T-helper 2 cell treated with Interferon-gamma antibody and Interleukin-4, amounts not matched to agents 100 ng/mL and 5 ng/mL, for 36 hours (primary cell): ENCODE measurements around the gene CUEDC2. TPM values are rescaled to one million over a fixed set of nuclear protein-coding genes. Genes with fewer than 3 reads are reported as not detected.

ENCODE experiments used
- intact Hi-C: fragments of 100-400 bp; cut with micrococcal nuclease; formaldehyde crosslinking; loops from one replicate; pipeline ENCODE4 v1.15.1; 2023
- total RNA-seq: library from RNA; stranded (reverse); gene quantifications from 2 replicates; pipeline ENCODE4 v1.2.3, GENCODE V29; 2022

The CUEDC2 gene
- total RNA-seq, 1 donor from 2014 or later: 61.8 TPM

DNA sequence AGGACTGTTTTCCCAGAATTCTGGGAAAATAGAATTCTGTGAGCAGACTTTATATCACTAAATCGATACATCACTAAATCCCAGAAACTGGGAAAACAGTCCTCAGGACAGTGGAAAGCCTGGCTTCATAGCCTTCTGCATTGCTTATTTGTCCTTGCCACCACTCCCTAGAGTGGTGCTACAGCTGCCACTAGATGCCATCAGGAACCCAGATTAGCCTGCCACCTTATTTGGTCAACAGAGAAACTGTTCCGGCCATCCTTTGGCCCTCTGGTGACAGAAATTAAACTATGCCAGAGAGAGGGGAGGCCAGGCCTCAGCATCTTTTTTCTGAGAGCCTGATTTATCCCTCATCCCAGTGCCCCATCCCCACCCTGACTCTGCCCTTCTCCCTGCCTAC lies 56.5 kb downstream of the CUEDC2 start:
- intact Hi-C loops: no loop called here

DNA sequence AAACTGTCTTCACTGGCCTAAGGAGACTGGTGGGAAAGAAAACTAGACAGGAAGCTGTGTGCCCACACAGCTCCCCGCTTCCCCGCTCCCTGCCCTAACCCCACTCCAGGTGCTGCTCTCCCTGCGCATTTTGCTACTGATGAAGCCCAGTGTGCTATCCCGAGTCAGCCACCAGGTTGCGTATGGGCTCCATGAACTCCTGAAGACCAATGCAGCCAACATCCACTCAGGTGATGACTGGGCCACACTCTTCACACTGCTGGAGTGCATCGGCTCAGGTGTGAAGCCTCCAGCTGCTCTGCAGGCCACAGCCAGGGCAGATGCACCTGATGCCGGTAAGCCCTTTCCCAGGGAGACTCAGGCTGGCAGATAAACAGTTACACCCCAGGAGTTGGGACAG lies 57.1 kb downstream of the CUEDC2 start:
- intact Hi-C loops: no loop called here

Other genes starting within 250 kb of the CUEDC2 start
- not detected in 2 replicates for gene ELOVL3, start 206.3 kb downstream of the CUEDC2 start, total RNA-seq
- gene PITX3, start 191.1 kb downstream of the CUEDC2 start, total RNA-seq: not detected in 2 replicates
- 51.5 and 51.8 TPM in 2 replicates for gene GBF1, start 187.0 kb downstream of the CUEDC2 start, total RNA-seq
- gene NFKB2, start 36.9 kb downstream of the CUEDC2 start, total RNA-seq: 111 and 112 TPM in 2 replicates
- gene PSD, start 13.8 kb downstream of the CUEDC2 start, total RNA-seq: 1.4 and 1.6 TPM in 2 replicates
- 9.7 and 10.1 TPM in 2 replicates for gene FBXL15, start 11.7 kb downstream of the CUEDC2 start, total RNA-seq
- gene C10orf95, start 19.0 kb upstream of the CUEDC2 start, total RNA-seq: 0.18 and 0.30 TPM in 2 replicates
- 77.1 and 78.7 TPM in 2 replicates for gene ACTR1A, start 70.1 kb upstream of the CUEDC2 start, total RNA-seq
- 13.8 and 14.2 TPM in 2 replicates for gene SUFU, start 71.4 kb upstream of the CUEDC2 start, total RNA-seq
- gene TRIM8, start 211.9 kb upstream of the CUEDC2 start, total RNA-seq: 53.7 and 54.4 TPM in 2 replicates